Renal pelvis (tissue), 4 donors: ENCODE results near the gene MYL6B. TPM values are rescaled to one million over a fixed set of nuclear protein-coding genes. Genes with fewer than 3 reads are reported as not detected.

Source experiments
- DNase-seq: peaks from one replicate; pipeline ENCODE4 v3.0.0-alpha.2; 2013
- polyA plus RNA-seq, 3 donors: library from polyadenylated mRNA; unstranded; fragments of 120-200 nt; gene quantifications; one replicate each; pipeline ENCODE4 v1.2.1, GENCODE V29; 2013; ENCODE audit not compliant: insufficient read length in 3 of 3

The MYL6B gene
- polyA plus RNA-seq, 3 donors: 158 to 186 (median 174) TPM

- no peak for DNase-seq
Measured at GRCh38 chr12:56202838-56203237, 50.5 kb downstream of the MYL6B start.

GRCh38 chr12:56204275-56204674 is 51.9 kb downstream of the MYL6B start:
- no peak for DNase-seq

DNA sequence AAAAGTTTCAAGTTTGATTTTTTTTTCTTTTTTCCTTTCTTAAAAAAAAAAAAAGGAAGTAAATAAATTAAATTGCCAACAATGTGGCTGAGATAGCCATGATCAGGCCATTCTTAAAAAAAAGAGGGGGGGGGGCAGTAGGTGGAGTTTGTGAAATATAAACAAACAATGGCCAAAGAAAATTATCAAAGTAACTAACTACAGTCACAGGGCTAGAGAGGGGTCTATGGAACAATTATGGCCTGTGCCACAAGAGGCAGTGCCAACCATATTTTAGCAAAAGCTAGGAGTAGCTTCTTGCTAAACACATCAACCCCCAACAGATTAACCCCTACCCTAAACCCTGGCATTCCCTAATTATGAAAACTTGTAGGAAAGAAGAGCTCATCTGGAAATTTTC is 53.1 kb downstream of the MYL6B start:
- DNase-seq: no peak

DNA sequence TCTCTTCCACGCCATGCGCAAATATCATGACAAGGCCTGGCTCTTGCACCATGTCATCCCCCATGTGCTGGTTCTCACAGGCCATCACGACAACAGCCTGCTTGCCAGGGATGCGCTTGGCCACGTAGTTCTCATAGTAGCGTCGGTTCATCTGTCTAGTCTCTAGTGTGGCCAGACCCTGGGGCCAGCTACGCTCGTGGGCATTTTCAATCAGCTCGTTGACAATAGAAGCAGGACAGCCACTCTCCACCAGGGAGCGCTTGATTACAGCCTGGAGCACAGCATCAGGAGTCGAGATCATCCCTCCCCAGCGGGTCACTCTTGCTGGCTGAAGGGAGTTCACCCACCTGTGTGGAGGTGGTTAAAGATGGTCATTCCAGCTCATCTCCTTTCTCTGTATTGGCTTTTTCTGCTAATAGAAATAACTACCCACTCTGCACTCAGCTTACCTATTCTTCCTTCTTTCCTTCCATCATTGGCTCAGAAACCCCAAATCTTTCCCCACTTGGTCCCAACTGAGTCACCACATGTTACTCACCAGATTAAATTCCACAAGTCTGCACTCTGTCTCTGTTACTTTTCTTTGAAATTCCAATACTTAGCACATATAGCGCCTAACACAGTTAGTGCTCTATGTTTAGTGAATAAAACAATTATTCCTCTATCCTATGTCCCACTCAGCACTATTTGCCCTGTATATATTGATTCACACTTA is 54.2 kb downstream of the MYL6B start:
- no peak for DNase-seq

Other genes starting within 250 kb of the MYL6B start
- gene PYM1, start 224.7 kb upstream of the MYL6B start, polyA plus RNA-seq: 10 to 100 TPM; 33.2 to 41.1 (median 36.7) TPM
- 10 to 100 TPM; 17.7 to 26.1 (median 17.7) TPM for gene DGKA, start 221.4 kb upstream of the MYL6B start, polyA plus RNA-seq
- gene PMEL, start 186.5 kb upstream of the MYL6B start, polyA plus RNA-seq: 1 to 10 TPM; 3.3 to 5.2 (median 3.6) TPM
- gene CDK2, start 185.8 kb upstream of the MYL6B start, polyA plus RNA-seq: 10 to 100 TPM; 60.6 to 74.6 (median 61.6) TPM
- 100 to 1,000 TPM; 149 to 175 (median 158) TPM for gene RAB5B, start 178.5 kb upstream of the MYL6B start, polyA plus RNA-seq
- gene SUOX, start 155.3 kb upstream of the MYL6B start, polyA plus RNA-seq: 10 to 100 TPM; 49.5 to 56.8 (median 53.3) TPM
- 10 to 100 TPM; 15.8 to 23.6 (median 20.1) TPM for gene IKZF4, start 131.5 kb upstream of the MYL6B start, polyA plus RNA-seq
- 100 to 1,000 TPM; 366 to 522 (median 513) TPM for gene RPS26, start 110.7 kb upstream of the MYL6B start, polyA plus RNA-seq
- gene ERBB3, start 72.4 kb upstream of the MYL6B start, polyA plus RNA-seq: 100 to 1,000 TPM in 2 of 3 donors, 10 to 100 TPM in 1; 70.3 to 125 (median 113) TPM
- gene PA2G4, start 48.0 kb upstream of the MYL6B start, polyA plus RNA-seq: 100 to 1,000 TPM; 140 to 173 (median 148) TPM
- gene RPL41, start 36.0 kb upstream of the MYL6B start, polyA plus RNA-seq: 1,000 to 10,000 TPM; 4,623 to 5,799 (median 4,745) TPM
- 1 to 10 TPM; 6.1 to 7.4 (median 6.9) TPM for gene ZC3H10, start 34.3 kb upstream of the MYL6B start, polyA plus RNA-seq
- gene ESYT1, start 24.3 kb upstream of the MYL6B start, polyA plus RNA-seq: 10 to 100 TPM; 79.5 to 86.3 (median 81.9) TPM
- 1,000 to 10,000 TPM; 1,644 to 2,112 (median 1,781) TPM for gene MYL6, start 5.8 kb downstream of the MYL6B start, polyA plus RNA-seq
- gene SMARCC2, start 36.9 kb downstream of the MYL6B start, polyA plus RNA-seq: 100 to 1,000 TPM; 116 to 152 (median 133) TPM
- gene RNF41, start 69.3 kb downstream of the MYL6B start, polyA plus RNA-seq: 10 to 100 TPM; 43.8 to 50.1 (median 47.2) TPM
- gene NABP2, start 71.8 kb downstream of the MYL6B start, polyA plus RNA-seq: 10 to 100 TPM; 28.2 to 30.5 (median 28.3) TPM
- 10 to 100 TPM; 73.2 to 87.0 (median 81.7) TPM for gene SLC39A5, start 77.5 kb downstream of the MYL6B start, polyA plus RNA-seq
- 10 to 100 TPM; 32.8 to 40.5 (median 39.0) TPM for gene ANKRD52, start 105.8 kb downstream of the MYL6B start, polyA plus RNA-seq
- 10 to 100 TPM; 16.3 to 25.5 (median 19.6) TPM for gene COQ10A, start 114.4 kb downstream of the MYL6B start, polyA plus RNA-seq
- gene CS, start 147.7 kb downstream of the MYL6B start, polyA plus RNA-seq: 100 to 1,000 TPM; 202 to 237 (median 212) TPM
- 100 to 1,000 TPM; 160 to 182 (median 172) TPM for gene CNPY2, start 163.4 kb downstream of the MYL6B start, polyA plus RNA-seq
- gene PAN2, start 181.4 kb downstream of the MYL6B start, polyA plus RNA-seq: 100 to 1,000 TPM in 1 of 3 donors, 10 to 100 TPM in 2; 82.4 to 140 (median 98.9) TPM
- gene IL23A, start 186.3 kb downstream of the MYL6B start, polyA plus RNA-seq: 1 to 10 TPM in 2 of 3 donors, under 1 TPM in 1; 0.85 to 1.1 (median 1.0) TPM
- 100 to 1,000 TPM in 2 of 3 donors, 10 to 100 TPM in 1; 73.4 to 152 (median 139) TPM for gene STAT2, start 207.5 kb downstream of the MYL6B start, polyA plus RNA-seq
- under 1 TPM; 0.10 to 0.13 (median 0.11) TPM for gene APOF, start 210.3 kb downstream of the MYL6B start, polyA plus RNA-seq